ENCODE measurements around the gene FGD2. TPM values are rescaled to one million over a fixed set of nuclear protein-coding genes. Genes with fewer than 3 reads are reported as not detected.

FGD2 gene
- total and polyA plus RNA-seq, 9 of the 15 experiments (the other 6 are each of a cell fraction or from before 2014, with no cell fraction given): 0.09 TPM; not detected in 8

- no peak for TF ChIP-seq ZBTB40 (IDR thresholded peaks at IDR 0.05)
- no peak for TF ChIP-seq ZBTB40 (CRISPR knock-in tag; IDR thresholded peaks at IDR 0.05)
- peak in 1 of 2 experiments; percentile 90; a peak in 2 of 4 replicates for TF ChIP-seq SIN3A (IDR thresholded peaks at IDR 0.05; ENCODE audit: borderline replicate concordance in 2 of 2, control insufficient read depth in 1 of 2, low read depth in 2 of 2, low read length in 2 of 2)
- TF ChIP-seq PRPF4 (IDR thresholded peaks at IDR 0.05; ENCODE audit: insufficient read depth, low read depth, low read length, poor library complexity, severe bottlenecking): no peak
- TF ChIP-seq NBN (IDR thresholded peaks at IDR 0.05; ENCODE audit: low read depth): peak; percentile 13; the same call in 1 of the 2 replicates
- no peak for TF ChIP-seq CHD2 (IDR thresholded peaks at IDR 0.05; ENCODE audit: low read depth, low read length)
- TF ChIP-seq ZBTB2 (IDR thresholded peaks at IDR 0.05): no peak
- peak; percentile 20 for TF ChIP-seq DIDO1 (tag; IDR thresholded peaks at IDR 0.05; ENCODE audit: low read depth)
- TF ChIP-seq POLR3G (IDR thresholded peaks at IDR 0.05; ENCODE audit: extremely low read depth, insufficient read length, insufficient replicate concordance): no peak
- TF ChIP-seq KDM4B (IDR thresholded peaks at IDR 0.05; ENCODE audit: borderline replicate concordance in 2 of 2, low read depth in 1 of 2): no peak
- TF ChIP-seq, protein P1, sequence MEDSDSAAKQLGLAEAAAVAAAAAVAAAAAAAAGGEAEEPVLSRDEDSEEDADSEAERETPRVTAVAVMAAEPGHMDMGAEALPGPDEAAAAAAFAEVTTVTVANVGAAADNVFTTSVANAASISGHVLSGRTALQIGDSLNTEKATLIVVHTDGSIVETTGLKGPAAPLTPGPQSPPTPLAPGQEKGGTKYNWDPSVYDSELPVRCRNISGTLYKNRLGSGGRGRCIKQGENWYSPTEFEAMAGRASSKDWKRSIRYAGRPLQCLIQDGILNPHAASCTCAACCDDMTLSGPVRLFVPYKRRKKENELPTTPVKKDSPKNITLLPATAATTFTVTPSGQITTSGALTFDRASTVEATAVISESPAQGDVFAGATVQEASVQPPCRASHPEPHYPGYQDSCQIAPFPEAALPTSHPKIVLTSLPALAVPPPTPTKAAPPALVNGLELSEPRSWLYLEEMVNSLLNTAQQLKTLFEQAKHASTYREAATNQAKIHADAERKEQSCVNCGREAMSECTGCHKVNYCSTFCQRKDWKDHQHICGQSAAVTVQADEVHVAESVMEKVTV (CRISPR knock-in tag; IDR thresholded peaks at IDR 0.05): no peak
- no peak for TF ChIP-seq NFYB (IDR thresholded peaks at IDR 0.05; ENCODE audit: extremely low read depth, insufficient read length)
These were observed 43.6 kb downstream of the FGD2 start (continued) for GRCh38 chr6:37048851-37049757.
